Loucy (cell line): ENCODE measurements around the gene FOXP1.

Source experiments
- CTCF ChIP-seq: fragments of 200-600 bp; sonication (generic); conservative IDR thresholded peaks from 2 replicates; pipeline ENCODE4 v1.5.1; 2014; ENCODE audit warnings: mild to moderate bottlenecking, antibody characterized with exemption, low read length
- EZH2phosphoT487 ChIP-seq: fragments of 200-600 bp; IDR thresholded peaks from 2 replicates; pipeline ENCODE4 v1.6.1; 2018; ENCODE audit warnings: antibody characterized with exemption, mild to moderate bottlenecking, moderate library complexity, borderline replicate concordance

- TF ChIP-seq CTCF (no peak), EZH2phosphoT487 (no peak)
Measured at GRCh38 chr3:71327936-71328335, 255.6 kb downstream of the FOXP1 start.
